Breast epithelium (tissue), 3 donors: ENCODE measurements around the gene LDLRAD4.

ENCODE experiments used
- CTCF ChIP-seq, 3 donors: fragments of 450-650 bp; IDR thresholded peaks; one replicate each; pipeline ENCODE4 v1.5.1; 2016 to 2017; ENCODE audit warnings: antibody characterized with exemption in 3 of 3, mild to moderate bottlenecking in 3 of 3, moderate library complexity in 3 of 3
- POLR2A ChIP-seq: fragments of 450-650 bp; IDR thresholded peaks from one replicate; pipeline ENCODE4 v1.6.1; 2016; ENCODE audit warnings: antibody characterized with exemption, mild to moderate bottlenecking, moderate library complexity

DNA sequence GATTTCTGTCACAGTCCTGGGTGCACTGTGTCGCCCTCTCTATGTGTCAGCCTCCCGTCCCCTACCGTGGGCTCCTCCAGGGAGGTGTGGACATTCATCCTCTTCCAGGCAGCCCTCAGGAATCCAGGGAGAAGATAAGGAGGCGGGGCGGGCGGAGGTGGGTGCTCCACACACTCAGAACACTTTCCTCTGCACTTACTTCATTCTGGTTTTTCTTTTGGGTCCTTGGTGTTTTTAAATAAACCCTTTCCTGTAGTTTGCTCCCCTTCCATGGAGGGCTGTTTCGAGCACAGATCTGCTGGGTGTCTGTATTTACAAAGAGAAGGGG, 323.9 kb downstream of the LDLRAD4 start:
- TF ChIP-seq CTCF (IDR thresholded peaks at IDR 0.05) (no peak), POLR2A (no peak)
